Ishikawa (cell line): Measurements from ENCODE around the gene AMIGO2.

ENCODE experiments used
- CEBPB ChIP-seq: IDR thresholded peaks from 2 replicates; pipeline ENCODE4 v1.6.1; 2012
- CREB1 ChIP-seq: IDR thresholded peaks from 2 replicates; pipeline ENCODE4 v1.6.1; 2012; ENCODE audit warnings: low read depth
- EGR1 ChIP-seq: IDR thresholded peaks from 2 replicates; pipeline ENCODE4 v1.6.1; 2012
- EP300 ChIP-seq: IDR thresholded peaks from 2 replicates; pipeline ENCODE4 v1.6.1; 2012; ENCODE audit warnings: borderline replicate concordance
- NFIC ChIP-seq: IDR thresholded peaks from 2 replicates; pipeline ENCODE4 v1.6.1; 2012
- RAD21 ChIP-seq: IDR thresholded peaks from 2 replicates; pipeline ENCODE4 v1.6.1; 2012; ENCODE audit warnings: low read depth
- REST ChIP-seq: IDR thresholded peaks from 2 replicates; pipeline ENCODE4 v1.6.1; 2012; ENCODE audit warnings: low read depth, mild to moderate bottlenecking
- TAF1 ChIP-seq: IDR thresholded peaks from 2 replicates; pipeline ENCODE4 v1.6.1; 2012; ENCODE audit warnings: low read depth, mild to moderate bottlenecking
- TCF12 ChIP-seq: IDR thresholded peaks from 2 replicates; pipeline ENCODE4 v1.6.1; 2012; ENCODE audit warnings: low read depth
- TEAD4 ChIP-seq: IDR thresholded peaks from 2 replicates; pipeline ENCODE4 v1.6.1; 2012
- USF1 ChIP-seq: IDR thresholded peaks from 2 replicates; pipeline ENCODE4 v1.6.1; 2012
- YY1 ChIP-seq: IDR thresholded peaks from 2 replicates; pipeline ENCODE4 v1.6.1; 2012; ENCODE audit warnings: low read depth
- ZBTB7A ChIP-seq: IDR thresholded peaks from 2 replicates; pipeline ENCODE4 v1.6.1; 2012; ENCODE audit warnings: low read depth
- TF ChIP-seq, protein P1 (sequence below): IDR thresholded peaks from 2 replicates; pipeline ENCODE4 v1.6.1; 2012

DNA sequence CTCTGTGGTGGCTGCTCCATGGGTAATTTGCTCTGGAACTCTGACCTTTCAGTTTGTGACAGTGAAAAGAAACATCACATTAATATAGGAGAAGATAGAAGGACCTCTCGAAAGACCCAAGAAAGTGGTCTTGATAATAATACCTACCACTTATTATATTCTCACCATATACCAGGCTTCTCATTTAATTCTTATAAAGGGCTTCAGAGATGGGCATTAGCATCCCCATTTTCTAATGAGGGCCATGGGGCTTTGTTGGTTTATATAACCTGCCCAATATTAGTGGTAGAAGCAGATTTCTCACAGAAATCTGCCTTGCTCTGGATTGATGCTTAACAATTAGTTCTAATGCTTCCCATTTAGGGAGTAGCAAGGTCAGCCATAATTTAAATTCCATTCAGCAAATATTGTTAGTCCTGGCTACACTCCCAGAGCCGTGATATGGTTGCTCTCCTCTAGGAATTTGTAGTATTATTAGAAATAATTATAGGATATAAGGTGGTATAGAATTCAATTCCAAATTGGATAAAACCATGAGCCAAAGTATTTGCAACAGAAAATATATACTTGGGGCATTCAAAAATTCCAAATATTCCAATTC, 7.4 kb upstream of the AMIGO2 start:
- TF ChIP-seq CREB1, result no peak
- TF ChIP-seq CEBPB, result peak; percentile 62
- no peak for TF ChIP-seq RAD21
- TF ChIP-seq ZBTB7A, result no peak
- peak; percentile 97 for TF ChIP-seq NFIC
- no peak for TF ChIP-seq EGR1
- no peak for TF ChIP-seq TAF1
- TF ChIP-seq EP300, result peak; percentile 97
- TF ChIP-seq YY1, result peak; percentile 63; the same call in 1 of the 2 replicates
- TF ChIP-seq REST, result no peak
- TF ChIP-seq USF1, result no peak
- TF ChIP-seq, protein P1, sequence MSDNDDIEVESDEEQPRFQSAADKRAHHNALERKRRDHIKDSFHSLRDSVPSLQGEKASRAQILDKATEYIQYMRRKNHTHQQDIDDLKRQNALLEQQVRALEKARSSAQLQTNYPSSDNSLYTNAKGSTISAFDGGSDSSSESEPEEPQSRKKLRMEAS, result no peak
- TF ChIP-seq TEAD4, result peak; percentile 96
- peak; percentile 91 for TF ChIP-seq TCF12
